Measurements from ENCODE around the gene PTK6.
"Not testable (repeated sequence)": the region's sequence is repeated elsewhere in the genome, so short reads cannot be mapped to it uniquely, and the experiment has no call there.

Gene PTK6

GRCh38 chr20:63562461-63563224 lies 25.5 kb upstream of the PTK6 start:
- H3K4me1 ChIP-seq (ENCODE audit: control insufficient read depth, insufficient read depth, low read length, unreplicated experiment) = no peaks in the 10 kb centered on the region
- no peak overlapping the region for H3K4me3 ChIP-seq (ENCODE audit: low read depth, low read length)
- no peak overlapping the region for H2AFZ ChIP-seq (ENCODE audit: low read length, unreplicated experiment)
- H3K79me2 ChIP-seq (ENCODE audit: control insufficient read depth, insufficient read depth, low read length, unreplicated experiment) = peaks cover 4% of the 10 kb centered on the region
- H3K36me3 ChIP-seq (ENCODE audit: insufficient read depth, low read length) = peaks cover 70% of the 10 kb centered on the region
- no peaks in the 10 kb centered on the region for H3K27me3 ChIP-seq (ENCODE audit: insufficient read depth, low read length)
- no peak overlapping the region for H3K27ac ChIP-seq (ENCODE audit: low read depth, low read length)

- Histone ChIP-seq H2AFZ (ENCODE audit: low read length, unreplicated experiment) (no peak overlapping the region), H3K79me2 (ENCODE audit: control insufficient read depth, insufficient read depth, low read length, unreplicated experiment) (peaks cover 2% of the 10 kb centered on the region), H3K4me3 (ENCODE audit: low read depth, low read length) (no peak overlapping the region), H3K27me3 (ENCODE audit: insufficient read depth, low read length) (no peaks in the 10 kb centered on the region), H3K27ac (ENCODE audit: low read depth, low read length) (no peak overlapping the region), H3K36me3 (ENCODE audit: insufficient read depth, low read length) (peaks cover 61% of the 10 kb centered on the region), H3K4me1 (ENCODE audit: control insufficient read depth, insufficient read depth, low read length, unreplicated experiment) (no peaks in the 10 kb centered on the region)
These were observed 24.6 kb upstream of the PTK6 start for GRCh38 chr20:63561624-63562396.

- Histone ChIP-seq H3K4me1 (ENCODE audit: control insufficient read depth, insufficient read depth, low read length, unreplicated experiment) (no peaks in the 10 kb centered on the region), H2AFZ (ENCODE audit: low read length, unreplicated experiment) (no peak overlapping the region), H3K27ac (ENCODE audit: low read depth, low read length) (no peak overlapping the region), H3K4me3 (ENCODE audit: low read depth, low read length) (no peak overlapping the region), H3K36me3 (ENCODE audit: insufficient read depth, low read length) (peaks cover 53% of the 10 kb centered on the region), H3K79me2 (ENCODE audit: control insufficient read depth, insufficient read depth, low read length, unreplicated experiment) (no peaks in the 10 kb centered on the region), H3K27me3 (ENCODE audit: insufficient read depth, low read length) (no peaks in the 10 kb centered on the region)
These were observed 23.9 kb upstream of the PTK6 start for GRCh38 chr20:63560856-63561609.

GRCh38 chr20:63560333-63560805 lies 23.2 kb upstream of the PTK6 start:
- peaks cover 50% of the 10 kb centered on the region for H3K36me3 ChIP-seq (ENCODE audit: insufficient read depth, low read length)
- H3K27ac ChIP-seq (ENCODE audit: low read depth, low read length) = no peak overlapping the region
- no peaks in the 10 kb centered on the region for H3K79me2 ChIP-seq (ENCODE audit: control insufficient read depth, insufficient read depth, low read length, unreplicated experiment)
- H3K27me3 ChIP-seq (ENCODE audit: insufficient read depth, low read length) = no peaks in the 10 kb centered on the region
- no peak overlapping the region for H3K4me3 ChIP-seq (ENCODE audit: low read depth, low read length)
- no peaks in the 10 kb centered on the region for H3K4me1 ChIP-seq (ENCODE audit: control insufficient read depth, insufficient read depth, low read length, unreplicated experiment)
- H2AFZ ChIP-seq (ENCODE audit: low read length, unreplicated experiment) = no peak overlapping the region

- not testable (repeated sequence) for H3K79me2 ChIP-seq (ENCODE audit: control insufficient read depth, insufficient read depth, low read length, unreplicated experiment); H3K4me1 ChIP-seq (ENCODE audit: control insufficient read depth, insufficient read depth, low read length, unreplicated experiment); H3K27me3 ChIP-seq (ENCODE audit: insufficient read depth, low read length); H3K4me3 ChIP-seq (ENCODE audit: low read depth, low read length); H2AFZ ChIP-seq (ENCODE audit: low read length, unreplicated experiment); H3K27ac ChIP-seq (ENCODE audit: low read depth, low read length)
- peaks cover 45% of the 10 kb centered on the region for H3K36me3 ChIP-seq (ENCODE audit: insufficient read depth, low read length)
These were observed 22.5 kb upstream of the PTK6 start for GRCh38 chr20:63559485-63560332.

GRCh38 chr20:63558804-63559484 lies 21.8 kb upstream of the PTK6 start:
- Histone ChIP-seq H3K27me3 (ENCODE audit: insufficient read depth, low read length) (no peaks in the 10 kb centered on the region), H3K79me2 (ENCODE audit: control insufficient read depth, insufficient read depth, low read length, unreplicated experiment) (no peaks in the 10 kb centered on the region), H3K4me3 (ENCODE audit: low read depth, low read length) (no peak overlapping the region), H3K36me3 (ENCODE audit: insufficient read depth, low read length) (peaks cover 38% of the 10 kb centered on the region), H3K4me1 (ENCODE audit: control insufficient read depth, insufficient read depth, low read length, unreplicated experiment) (no peaks in the 10 kb centered on the region), H3K27ac (ENCODE audit: low read depth, low read length) (no peak overlapping the region), H2AFZ (ENCODE audit: low read length, unreplicated experiment) (no peak overlapping the region)

- Histone ChIP-seq H3K4me1 (ENCODE audit: control insufficient read depth, insufficient read depth, low read length, unreplicated experiment) (peaks cover 3% of the 10 kb centered on the region), H3K4me3 (ENCODE audit: low read depth, low read length) (no peak overlapping the region)
These were observed 20.3 kb upstream of the PTK6 start for GRCh38 chr20:63557481-63557891.

GRCh38 chr20:63556873-63557478 lies 19.8 kb upstream of the PTK6 start:
- Histone ChIP-seq H3K27me3 (ENCODE audit: insufficient read depth, low read length) (no peaks in the 10 kb centered on the region), H3K4me3 (ENCODE audit: low read depth, low read length) (no peak overlapping the region), H3K79me2 (ENCODE audit: control insufficient read depth, insufficient read depth, low read length, unreplicated experiment) (no peaks in the 10 kb centered on the region), H2AFZ (ENCODE audit: low read length, unreplicated experiment) (no peak overlapping the region), H3K4me1 (ENCODE audit: control insufficient read depth, insufficient read depth, low read length, unreplicated experiment) (peaks cover 3% of the 10 kb centered on the region), H3K27ac (ENCODE audit: low read depth, low read length) (no peak overlapping the region), H3K36me3 (ENCODE audit: insufficient read depth, low read length) (peaks cover 24% of the 10 kb centered on the region)

More at GRCh38 chr20:63557481-63557891, 20.3 kb upstream of the PTK6 start:
- H2AFZ ChIP-seq (ENCODE audit: low read length, unreplicated experiment) = no peak overlapping the region
- peaks cover 27% of the 10 kb centered on the region for H3K36me3 ChIP-seq (ENCODE audit: insufficient read depth, low read length)
- H3K27me3 ChIP-seq (ENCODE audit: insufficient read depth, low read length) = no peaks in the 10 kb centered on the region
- no peaks in the 10 kb centered on the region for H3K79me2 ChIP-seq (ENCODE audit: control insufficient read depth, insufficient read depth, low read length, unreplicated experiment)
- H3K27ac ChIP-seq (ENCODE audit: low read depth, low read length) = no peak overlapping the region

- Histone ChIP-seq H3K4me1 (ENCODE audit: control insufficient read depth, insufficient read depth, low read length, unreplicated experiment) (peaks cover 3% of the 10 kb centered on the region), H3K27me3 (ENCODE audit: insufficient read depth, low read length) (no peaks in the 10 kb centered on the region)
These were observed 18.6 kb upstream of the PTK6 start for GRCh38 chr20:63555661-63556381.

More at GRCh38 chr20:63555661-63556381, 18.6 kb upstream of the PTK6 start:
- no peak overlapping the region for H3K27ac ChIP-seq (ENCODE audit: low read depth, low read length)
- H3K4me3 ChIP-seq (ENCODE audit: low read depth, low read length) = no peak overlapping the region
- no peaks in the 10 kb centered on the region for H3K79me2 ChIP-seq (ENCODE audit: control insufficient read depth, insufficient read depth, low read length, unreplicated experiment)
- H2AFZ ChIP-seq (ENCODE audit: low read length, unreplicated experiment) = no peak overlapping the region
- H3K36me3 ChIP-seq (ENCODE audit: insufficient read depth, low read length) = peaks cover 17% of the 10 kb centered on the region

Data from ACC112 (cell line).